GM19023 (cell line): Measurements from ENCODE around the gene PTBP1.
"Not testable (repeated sequence)": the region's sequence is repeated elsewhere in the genome, so short reads cannot be mapped to it uniquely, and the experiment has no call there.

ENCODE experiments used
- ATAC-seq: cut with Tn5 transposase; IDR thresholded peaks from one replicate; pipeline ENCODE4 v1.9.1; 2021; ENCODE audit warnings: mild to moderate bottlenecking, moderate library complexity; ENCODE audit not compliant: unreplicated experiment

The PTBP1 gene

DNA sequence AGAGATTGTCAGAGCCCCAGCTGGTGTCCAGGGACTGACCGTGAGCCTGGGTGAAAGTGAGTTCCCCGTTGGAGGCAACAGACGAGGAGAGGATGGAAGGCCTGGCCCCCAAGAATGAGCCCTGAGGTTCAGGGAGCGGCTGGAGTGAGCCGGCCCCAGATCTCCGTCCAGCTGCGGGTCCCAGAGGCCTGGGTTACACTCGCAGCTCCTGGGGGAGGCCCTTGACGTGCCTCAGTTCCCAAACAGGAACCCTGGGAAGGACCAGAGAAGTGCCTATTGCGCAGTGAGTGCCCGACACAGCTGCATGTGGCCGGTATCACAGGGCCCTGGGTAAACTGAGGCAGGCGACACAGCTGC is 53.7 kb downstream of the PTBP1 start:
- no peak for ATAC-seq

DNA sequence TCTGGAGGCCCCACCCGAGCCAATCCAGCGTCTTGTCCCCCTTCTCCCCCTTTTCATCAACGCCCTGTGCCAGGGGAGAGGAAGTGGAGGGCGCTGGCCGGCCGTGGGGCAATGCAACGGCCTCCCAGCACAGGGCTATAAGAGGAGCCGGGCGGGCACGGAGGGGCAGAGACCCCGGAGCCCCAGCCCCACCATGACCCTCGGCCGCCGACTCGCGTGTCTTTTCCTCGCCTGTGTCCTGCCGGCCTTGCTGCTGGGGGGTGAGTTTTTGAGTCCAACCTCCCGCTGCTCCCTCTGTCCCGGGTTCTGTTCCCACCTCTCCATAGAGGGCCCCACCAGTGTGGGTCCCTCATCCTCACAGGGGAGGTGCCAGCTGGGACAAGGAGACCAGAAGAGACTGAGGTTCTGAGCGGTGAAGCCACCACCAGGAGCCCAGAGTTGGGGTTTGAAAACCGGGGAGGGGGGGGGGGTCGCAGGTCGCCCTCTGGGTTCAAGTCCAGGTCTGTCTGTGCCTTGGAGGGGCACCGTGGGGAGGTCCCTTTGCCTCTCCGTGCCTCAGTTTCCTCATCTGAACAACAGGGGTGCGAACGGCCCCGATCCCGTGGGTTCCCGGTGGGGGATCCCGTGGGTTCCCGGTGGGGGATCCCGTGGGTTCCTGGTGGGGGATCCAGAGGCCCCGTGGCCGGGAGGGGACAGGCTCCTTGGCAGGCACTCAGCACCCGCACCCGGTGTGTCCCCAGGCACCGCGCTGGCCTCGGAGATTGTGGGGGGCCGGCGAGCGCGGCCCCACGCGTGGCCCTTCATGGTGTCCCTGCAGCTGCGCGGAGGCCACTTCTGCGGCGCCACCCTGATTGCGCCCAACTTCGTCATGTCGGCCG is 55.1 kb downstream of the PTBP1 start, which contains the start of gene ELANE:
TSS of gene ELANE (plus strand) at position 168 of the 878 bp plus-strand sequence. CDS start at position 194, 26 bp downstream.
- no peak for ATAC-seq

DNA sequence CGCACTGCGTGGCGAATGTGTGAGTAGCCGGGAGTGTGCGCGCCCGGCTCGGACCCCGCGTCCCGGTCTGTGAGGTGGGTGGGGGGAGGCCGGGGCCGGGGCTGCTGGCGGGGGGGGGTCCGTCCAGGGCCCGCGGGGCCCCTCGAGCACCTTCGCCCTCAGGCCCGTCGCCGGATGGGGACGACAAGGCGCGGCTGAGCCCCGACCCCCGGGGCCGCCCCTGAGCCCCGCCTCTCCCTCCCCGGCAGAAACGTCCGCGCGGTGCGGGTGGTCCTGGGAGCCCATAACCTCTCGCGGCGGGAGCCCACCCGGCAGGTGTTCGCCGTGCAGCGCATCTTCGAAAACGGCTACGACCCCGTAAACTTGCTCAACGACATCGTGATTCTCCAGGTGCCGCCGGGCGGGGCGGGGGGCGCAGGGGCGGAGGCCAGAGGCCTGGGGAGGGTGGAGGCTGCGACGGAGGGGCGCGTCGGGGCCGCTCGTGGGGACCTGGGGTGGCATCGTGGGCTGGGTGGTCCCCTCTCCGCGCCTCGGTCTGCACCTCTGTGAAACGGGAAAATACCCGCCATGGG is 55.8 kb downstream of the PTBP1 start:
- no peak for ATAC-seq

DNA sequence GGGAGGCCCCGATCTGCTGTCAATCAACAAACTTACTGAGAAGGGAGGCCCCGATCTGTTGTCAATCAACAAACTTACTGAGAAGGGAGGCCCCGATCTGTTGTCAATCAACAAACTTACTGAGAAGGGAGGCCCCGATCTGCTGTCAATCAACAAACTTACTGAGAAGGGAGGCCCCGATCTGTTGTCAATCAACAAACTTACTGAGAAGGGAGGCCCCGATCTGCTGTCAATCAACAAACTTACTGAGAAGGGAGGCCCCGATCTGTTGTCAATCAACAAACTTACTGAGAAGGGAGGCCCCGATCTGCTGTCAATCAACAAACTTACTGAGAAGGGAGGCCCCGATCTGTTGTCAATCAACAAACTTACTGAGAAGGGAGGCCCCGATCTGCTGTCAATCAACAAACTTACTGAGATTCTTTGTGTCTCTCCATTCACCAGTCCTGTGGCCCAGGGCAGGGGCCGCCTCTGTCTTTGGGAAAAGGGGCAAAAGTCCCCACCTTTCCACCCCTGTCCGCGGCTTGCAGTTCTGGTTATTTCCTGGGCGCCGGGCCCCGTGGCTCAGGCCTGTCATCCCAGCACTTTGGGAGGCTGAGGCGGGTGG is 56.5 kb downstream of the PTBP1 start:
- ATAC-seq, result not testable (repeated sequence)

DNA sequence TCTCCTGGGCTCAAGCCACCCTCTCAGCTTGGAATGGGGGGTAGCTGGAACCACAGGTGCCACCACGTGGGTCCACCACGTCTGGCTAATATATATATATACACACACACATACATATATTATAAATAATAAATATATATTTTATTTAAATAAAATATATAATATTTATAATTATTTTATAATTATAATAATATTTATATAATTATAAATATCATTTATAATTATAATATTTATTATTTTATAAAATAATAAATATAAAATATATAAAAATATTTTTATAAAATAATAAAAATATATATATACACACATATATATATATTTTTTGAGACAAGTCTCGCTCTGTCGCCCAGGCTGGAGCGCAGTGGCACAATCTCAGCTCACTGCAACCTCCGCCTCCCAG is 57.3 kb downstream of the PTBP1 start:
- ATAC-seq, result no peak

DNA sequence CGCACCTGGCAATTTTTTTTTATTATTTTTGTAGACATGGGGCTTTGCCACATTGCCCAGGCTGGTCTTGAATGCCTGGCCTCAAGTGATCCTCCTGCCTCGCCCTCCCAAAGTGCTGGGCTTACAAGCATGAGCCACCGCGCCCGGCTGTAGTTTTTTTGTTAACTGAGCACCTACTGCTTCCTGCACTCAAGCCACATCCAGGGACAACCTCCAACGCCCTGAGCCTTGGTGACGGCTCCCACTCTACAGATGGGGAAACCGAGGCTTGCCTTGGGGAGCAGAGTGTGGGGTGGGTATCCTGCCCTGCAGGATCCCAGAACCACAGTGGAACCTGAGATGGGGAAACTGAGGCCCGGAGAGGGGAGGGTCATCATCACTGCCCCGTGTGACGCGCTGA is 57.9 kb downstream of the PTBP1 start:
- ATAC-seq, result no peak

DNA sequence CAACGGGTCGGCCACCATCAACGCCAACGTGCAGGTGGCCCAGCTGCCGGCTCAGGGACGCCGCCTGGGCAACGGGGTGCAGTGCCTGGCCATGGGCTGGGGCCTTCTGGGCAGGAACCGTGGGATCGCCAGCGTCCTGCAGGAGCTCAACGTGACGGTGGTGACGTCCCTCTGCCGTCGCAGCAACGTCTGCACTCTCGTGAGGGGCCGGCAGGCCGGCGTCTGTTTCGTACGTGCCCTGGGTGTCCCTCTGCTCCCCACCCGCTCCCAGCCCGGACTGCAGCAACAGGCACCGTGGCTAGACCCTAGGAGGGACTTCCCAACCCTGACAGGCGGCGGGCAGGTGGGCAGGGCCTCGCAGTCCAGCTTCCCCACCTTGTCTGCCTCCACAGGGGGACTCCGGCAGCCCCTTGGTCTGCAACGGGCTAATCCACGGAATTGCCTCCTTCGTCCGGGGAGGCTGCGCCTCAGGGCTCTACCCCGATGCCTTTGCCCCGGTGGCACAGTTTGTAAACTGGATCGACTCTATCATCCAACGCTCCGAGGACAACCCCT is 58.4 kb downstream of the PTBP1 start:
- ATAC-seq, result no peak

DNA sequence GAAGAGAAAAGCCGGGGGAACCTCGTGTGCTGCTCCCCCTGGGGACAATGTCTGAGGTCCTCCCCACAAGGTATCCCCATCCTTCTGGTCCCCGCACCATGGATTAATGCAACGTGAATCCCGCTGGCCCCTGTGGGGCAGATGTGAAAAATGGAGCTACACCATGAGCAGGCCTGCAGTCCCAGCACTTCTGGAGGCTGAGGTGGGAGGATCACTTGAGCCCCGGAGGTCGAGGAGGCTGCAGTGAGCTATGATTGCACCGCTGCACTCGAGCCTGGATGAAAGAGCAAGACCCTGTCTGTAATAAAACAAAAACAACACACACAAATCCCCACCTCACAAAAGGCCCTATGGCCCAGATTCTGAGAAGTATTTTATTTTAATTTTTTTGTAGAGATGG is 61.0 kb downstream of the PTBP1 start:
- no peak for ATAC-seq

DNA sequence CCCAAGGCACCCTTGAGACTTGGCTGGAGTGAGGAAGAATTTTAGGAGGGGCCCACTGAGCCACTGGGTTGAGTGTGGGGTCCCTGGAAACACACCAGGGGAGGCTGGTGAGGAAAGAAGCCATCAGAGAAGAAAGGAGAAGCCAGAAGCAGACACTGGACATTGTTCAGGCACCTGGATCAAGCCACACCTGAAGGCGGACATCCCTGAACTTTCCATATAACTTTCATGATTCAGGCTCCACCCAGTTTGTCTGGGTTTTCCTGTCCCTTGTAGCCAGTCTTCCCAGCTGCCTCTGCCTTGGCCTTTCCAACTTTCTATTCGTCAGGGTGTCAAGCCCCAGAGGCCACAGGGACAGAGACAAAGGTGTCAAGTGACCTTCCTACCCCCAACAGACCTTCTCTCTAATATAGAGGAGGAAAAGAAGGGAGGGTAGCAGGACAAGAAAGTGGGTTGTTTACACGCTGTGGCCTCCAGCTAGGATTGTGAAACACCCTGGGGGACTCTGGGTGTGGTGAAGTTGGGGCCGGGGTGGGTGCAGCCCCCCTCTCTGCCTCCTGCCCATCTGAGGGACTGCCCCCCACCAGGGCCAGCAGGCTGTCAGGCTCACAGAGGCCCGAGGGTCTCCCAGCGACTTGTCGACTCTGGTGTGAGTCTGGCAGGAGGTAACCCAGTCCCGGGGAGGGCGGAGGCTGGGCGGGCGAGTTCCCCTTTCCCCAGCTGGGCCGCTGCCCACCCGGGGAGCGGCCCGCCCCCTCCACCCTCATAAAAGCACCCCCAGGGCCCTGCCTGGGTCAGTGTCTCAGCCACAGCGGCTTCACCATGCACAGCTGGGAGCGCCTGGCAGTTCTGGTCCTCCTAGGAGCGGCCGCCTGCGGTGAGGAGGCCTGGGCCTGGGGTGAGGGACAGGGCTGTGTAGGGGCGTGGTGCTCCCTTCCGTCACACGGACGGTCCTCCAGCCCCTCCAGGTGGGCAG is 61.9 kb downstream of the PTBP1 start, which contains the start of gene CFD:
TSS of gene CFD (plus strand) at position 797 of the 976 bp plus-strand sequence. CDS start at position 823, 26 bp downstream.
- no peak for ATAC-seq

DNA sequence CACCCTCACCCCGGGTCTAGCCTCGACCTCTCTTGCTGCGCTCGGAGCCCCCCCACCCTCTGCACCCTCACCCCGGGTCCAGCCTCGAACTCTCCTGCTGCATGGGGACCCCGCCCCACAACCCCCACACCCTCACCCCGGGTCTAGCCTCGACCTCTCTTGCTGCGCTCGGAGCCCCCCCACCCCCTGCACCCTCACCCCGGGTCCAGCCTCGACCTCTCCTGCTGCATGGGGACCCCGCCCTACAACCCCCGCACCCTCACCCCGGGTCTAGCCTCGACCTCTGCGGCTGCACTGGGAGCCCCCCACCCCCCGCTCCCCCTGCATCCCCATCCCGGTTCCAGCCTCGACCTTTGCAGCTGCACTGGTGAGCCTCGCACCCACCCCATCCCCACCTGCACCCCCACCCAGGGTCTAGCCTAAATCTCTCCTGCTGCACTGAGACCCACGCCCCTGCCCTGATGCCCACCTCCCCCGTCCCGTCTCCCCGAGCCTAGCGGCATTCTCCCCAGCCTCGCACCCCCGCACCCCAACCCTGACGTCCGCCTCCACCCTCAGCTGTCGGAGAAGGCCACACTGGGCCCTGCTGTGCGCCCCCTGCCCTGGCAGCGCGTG is 64.0 kb downstream of the PTBP1 start:
- no peak for ATAC-seq
